ENCODE data around the gene DMD. TPM values are rescaled to one million over a fixed set of nuclear protein-coding genes. Genes with fewer than 3 reads are reported as not detected.
A peak's percentile ranks its signal among the peaks of the same experiment; 100 is the strongest.

Gene DMD
- total RNA-seq, 2 donors from 2014 or later = 0.32 to 1.8 TPM

GRCh38 chrX:31279359-31279758 is 1932.0 kb downstream of the DMD start:
- Mint-ChIP-seq H3K4me3 (no peak overlapping the region), H3K27ac (no peak overlapping the region), H3K27me3 (no peaks in the 10 kb centered on the region), H3K36me3 (ENCODE audit: low read depth) (no peaks in the 10 kb centered on the region), H3K4me1 (no peaks in the 10 kb centered on the region)
- ATAC-seq (no peak), DNase-seq (no peak)
- no peaks in the 10 kb centered on the region for H3K9me3 ChIP-seq (ENCODE audit: control insufficient read depth, low read length, poor library complexity, severe bottlenecking)

- H3K27me3 Mint-ChIP-seq = peaks cover 14% of the 10 kb centered on the region
- no peaks in the 10 kb centered on the region for H3K4me1 Mint-ChIP-seq
- no peaks in the 10 kb centered on the region for H3K9me3 ChIP-seq (ENCODE audit: control insufficient read depth, low read length, poor library complexity, severe bottlenecking)
- no peak overlapping the region for H3K27ac Mint-ChIP-seq
- no peak for DNase-seq
- no peak for ATAC-seq
- H3K36me3 Mint-ChIP-seq (ENCODE audit: low read depth) = no peaks in the 10 kb centered on the region
- no peak overlapping the region for H3K4me3 Mint-ChIP-seq
These were observed 1938.9 kb downstream of the DMD start for GRCh38 chrX:31272472-31272775.

- Mint-ChIP-seq H3K4me3 (no peak overlapping the region), H3K27me3 (peaks cover 14% of the 10 kb centered on the region), H3K27ac (no peak overlapping the region), H3K4me1 (no peaks in the 10 kb centered on the region), H3K36me3 (ENCODE audit: low read depth) (no peaks in the 10 kb centered on the region)
- H3K9me3 ChIP-seq (ENCODE audit: control insufficient read depth, low read length, poor library complexity, severe bottlenecking) = no peaks in the 10 kb centered on the region
- ATAC-seq (no peak), DNase-seq (no peak)
These were observed 1939.5 kb downstream of the DMD start for GRCh38 chrX:31271615-31272471.

- no peaks in the 10 kb centered on the region for H3K9me3 ChIP-seq (ENCODE audit: control insufficient read depth, low read length, poor library complexity, severe bottlenecking)
- ATAC-seq = no peak
- no peak for DNase-seq
- Mint-ChIP-seq H3K4me1 (peaks cover 2% of the 10 kb centered on the region), H3K4me3 (no peak overlapping the region), H3K27ac (no peak overlapping the region), H3K36me3 (ENCODE audit: low read depth) (no peaks in the 10 kb centered on the region), H3K27me3 (peaks cover 14% of the 10 kb centered on the region)
These were observed 1941.4 kb downstream of the DMD start for GRCh38 chrX:31269914-31270313.

- peaks cover 2% of the 10 kb centered on the region for H3K4me1 Mint-ChIP-seq
- no peaks in the 10 kb centered on the region for H3K9me3 ChIP-seq (ENCODE audit: control insufficient read depth, low read length, poor library complexity, severe bottlenecking)
- no peak overlapping the region for H3K27ac Mint-ChIP-seq
- ATAC-seq (no peak), DNase-seq (no peak)
- no peak overlapping the region for H3K4me3 Mint-ChIP-seq
- H3K36me3 Mint-ChIP-seq (ENCODE audit: low read depth) = no peaks in the 10 kb centered on the region
- peaks cover 15% of the 10 kb centered on the region for H3K27me3 Mint-ChIP-seq
These were observed 1943.0 kb downstream of the DMD start for GRCh38 chrX:31268359-31268758.

- H3K9me3 ChIP-seq (ENCODE audit: control insufficient read depth, low read length, poor library complexity, severe bottlenecking) = no peaks in the 10 kb centered on the region
- Mint-ChIP-seq H3K36me3 (ENCODE audit: low read depth) (no peaks in the 10 kb centered on the region), H3K4me3 (peak overlapping the region; percentile 71), H3K27ac (no peak overlapping the region), H3K27me3 (peaks cover 20% of the 10 kb centered on the region), H3K4me1 (peaks cover 2% of the 10 kb centered on the region)
- peak; percentile 63 for ATAC-seq
- DNase-seq = peak; percentile 4 to 18 (median 9)
These were observed 1944.9 kb downstream of the DMD start for GRCh38 chrX:31266203-31267076.

- DNase-seq (no peak), ATAC-seq (no peak)
- Mint-ChIP-seq H3K27me3 (peaks cover 21% of the 10 kb centered on the region), H3K4me1 (peaks cover 2% of the 10 kb centered on the region), H3K4me3 (no peak overlapping the region), H3K27ac (no peak overlapping the region), H3K36me3 (ENCODE audit: low read depth) (no peaks in the 10 kb centered on the region)
- H3K9me3 ChIP-seq (ENCODE audit: control insufficient read depth, low read length, poor library complexity, severe bottlenecking) = no peaks in the 10 kb centered on the region
These were observed 1946.0 kb downstream of the DMD start for GRCh38 chrX:31265383-31265782.

- Mint-ChIP-seq H3K27ac (no peak overlapping the region), H3K36me3 (ENCODE audit: low read depth) (no peaks in the 10 kb centered on the region), H3K27me3 (peaks cover 11% of the 10 kb centered on the region), H3K4me1 (no peaks in the 10 kb centered on the region), H3K4me3 (no peak overlapping the region)
- ATAC-seq (no peak), DNase-seq (no peak)
- H3K9me3 ChIP-seq (ENCODE audit: control insufficient read depth, low read length, poor library complexity, severe bottlenecking) = no peaks in the 10 kb centered on the region
These were observed 1951.0 kb downstream of the DMD start for GRCh38 chrX:31260351-31260750.

GRCh38 chrX:31258166-31258565 is 1953.2 kb downstream of the DMD start:
- Mint-ChIP-seq H3K4me1 (no peaks in the 10 kb centered on the region), H3K36me3 (ENCODE audit: low read depth) (no peaks in the 10 kb centered on the region), H3K4me3 (no peak overlapping the region), H3K27ac (no peak overlapping the region), H3K27me3 (peaks cover 5% of the 10 kb centered on the region)
- ATAC-seq (no peak), DNase-seq (no peak)
- H3K9me3 ChIP-seq (ENCODE audit: control insufficient read depth, low read length, poor library complexity, severe bottlenecking) = no peaks in the 10 kb centered on the region

GRCh38 chrX:31255310-31256033 is 1955.9 kb downstream of the DMD start:
- Mint-ChIP-seq H3K36me3 (ENCODE audit: low read depth) (no peaks in the 10 kb centered on the region), H3K4me1 (no peaks in the 10 kb centered on the region), H3K4me3 (no peak overlapping the region), H3K27me3 (no peaks in the 10 kb centered on the region), H3K27ac (no peak overlapping the region)
- no peak for ATAC-seq
- no peak for DNase-seq
- no peaks in the 10 kb centered on the region for H3K9me3 ChIP-seq (ENCODE audit: control insufficient read depth, low read length, poor library complexity, severe bottlenecking)

GRCh38 chrX:31252133-31252532 is 1959.2 kb downstream of the DMD start:
- Mint-ChIP-seq H3K4me1 (no peaks in the 10 kb centered on the region), H3K4me3 (no peak overlapping the region), H3K27ac (no peak overlapping the region), H3K27me3 (no peaks in the 10 kb centered on the region), H3K36me3 (ENCODE audit: low read depth) (no peaks in the 10 kb centered on the region)
- ATAC-seq (no peak), DNase-seq (no peak)
- H3K9me3 ChIP-seq (ENCODE audit: control insufficient read depth, low read length, poor library complexity, severe bottlenecking) = no peaks in the 10 kb centered on the region

- no peaks in the 10 kb centered on the region for H3K27me3 Mint-ChIP-seq
These were observed 1960.0 kb downstream of the DMD start for GRCh38 chrX:31251336-31251735.

GRCh38 chrX:31245714-31246113 is 1965.6 kb downstream of the DMD start:
- DNase-seq = no peak
- H3K27ac Mint-ChIP-seq = no peak overlapping the region
- no peaks in the 10 kb centered on the region for H3K4me1 Mint-ChIP-seq
- H3K36me3 Mint-ChIP-seq (ENCODE audit: low read depth) = no peaks in the 10 kb centered on the region
- no peak overlapping the region for H3K4me3 Mint-ChIP-seq
- H3K9me3 ChIP-seq (ENCODE audit: control insufficient read depth, low read length, poor library complexity, severe bottlenecking) = no peaks in the 10 kb centered on the region
- no peak for ATAC-seq
- H3K27me3 Mint-ChIP-seq = peaks cover 6% of the 10 kb centered on the region

More at GRCh38 chrX:31251336-31251735, 1960.0 kb downstream of the DMD start:
- H3K9me3 ChIP-seq (ENCODE audit: control insufficient read depth, low read length, poor library complexity, severe bottlenecking) = no peaks in the 10 kb centered on the region
- no peak for DNase-seq
- H3K4me3 Mint-ChIP-seq = no peak overlapping the region
- ATAC-seq = no peak
- no peak overlapping the region for H3K27ac Mint-ChIP-seq
- H3K36me3 Mint-ChIP-seq (ENCODE audit: low read depth) = no peaks in the 10 kb centered on the region
- H3K4me1 Mint-ChIP-seq = no peaks in the 10 kb centered on the region

Measured in T-helper 17 cell (primary cell).